Measurements from ENCODE around the gene TMED1.
A peak's percentile ranks its signal among the peaks of the same experiment; 100 is the strongest.

- peak in 9 of 11 experiments; percentile 7 to 68 (median 53) for TF ChIP-seq CTCF (IDR thresholded peaks at IDR 0.05 in 8 of 11, conservative IDR thresholded peaks at IDR 0.05 in 3 of 11)
- no peak for TF ChIP-seq POLR2A (IDR thresholded peaks at IDR 0.05)
Measured at GRCh38 chr19:10861103-10861651, 25.2 kb upstream of the TMED1 start.
